ENCODE measurements around the gene EDC4.

GRCh38 chr16:67861877-67862276 is 11.0 kb upstream of the EDC4 start:
- no peak for TF ChIP-seq CTCF (conservative IDR thresholded peaks at IDR 0.05; ENCODE audit: low read length)
- TF ChIP-seq EZH2phosphoT487 (IDR thresholded peaks at IDR 0.05; ENCODE audit: borderline replicate concordance, low read depth, low read length) = no peak

Data from OCI-LY7 (cell line).